GM12891 (cell line): Measurements from ENCODE around the gene ESRRG.

Experiments
- POLR2A ChIP-seq: IDR thresholded peaks from 2 replicates; pipeline ENCODE4 v1.6.1; 2011; ENCODE audit warnings: low read depth, low read length, control low read depth
- POLR2AphosphoS5 ChIP-seq: IDR thresholded peaks from 2 replicates; pipeline ENCODE4 v1.6.1; 2011; ENCODE audit warnings: low read depth, low read length, control low read depth
- SPI1 ChIP-seq: IDR thresholded peaks from 2 replicates; pipeline ENCODE4 v1.6.1; 2011; ENCODE audit warnings: low read depth, low read length, control low read depth
- TAF1 ChIP-seq: IDR thresholded peaks from 2 replicates; pipeline ENCODE4 v1.6.1; 2011; ENCODE audit warnings: low read depth, low read length, control low read depth

DNA sequence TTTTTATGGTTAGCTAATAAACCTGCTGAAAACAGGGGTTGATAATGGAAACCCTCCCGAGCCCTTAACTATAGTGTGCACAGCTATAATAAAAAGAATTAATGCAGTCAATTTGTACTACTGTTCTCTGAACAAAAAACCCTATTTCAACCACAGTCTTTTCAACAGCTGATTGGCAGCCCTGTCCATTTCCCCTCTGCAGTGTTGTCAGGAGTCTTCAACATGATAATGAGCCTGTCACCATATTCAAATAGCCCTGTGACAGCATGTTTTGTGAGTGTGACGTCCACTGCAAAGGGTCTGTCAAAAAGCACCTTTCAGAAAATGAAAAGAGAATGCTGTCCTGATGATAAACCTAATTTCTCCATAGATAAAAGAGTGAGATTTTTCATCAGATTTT, 92.7 kb downstream of the ESRRG start:
- no peak for TF ChIP-seq POLR2A
- TF ChIP-seq POLR2AphosphoS5, result no peak
- TF ChIP-seq SPI1, result no peak
- no peak for TF ChIP-seq TAF1
